NCI-H1105 treated with DMSO at 0.1 percent for 48 hours (cell line): ENCODE results near the gene USP24.

Experiments
- DNase-seq: peaks from one replicate; lab custom pipeline; 2025; lab: John Stamatoyannopoulos, UW

USP24 gene

DNA sequence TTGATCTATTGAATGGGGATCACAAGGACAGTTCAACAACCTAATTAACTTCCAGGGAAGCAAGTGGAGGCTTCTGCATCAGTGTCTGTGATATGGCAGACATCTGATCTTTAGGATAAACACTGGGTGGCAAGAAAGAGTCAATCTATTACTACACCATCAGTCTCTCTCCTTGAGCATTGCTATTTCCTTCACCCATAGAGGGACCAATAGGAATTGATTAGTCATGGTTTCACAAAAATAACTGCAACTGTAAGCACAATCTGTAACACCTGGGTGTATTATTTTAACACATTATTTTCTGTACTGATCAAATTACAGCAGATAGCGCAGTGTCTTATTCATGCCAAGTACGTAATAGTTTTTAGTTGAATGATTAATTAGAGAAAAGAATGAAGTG, 50.3 kb downstream of the USP24 start:
- DNase-seq = peak; percentile 4

- no peak for DNase-seq
Measured at GRCh38 chr1:55159571-55159970, 55.6 kb downstream of the USP24 start.

DNA sequence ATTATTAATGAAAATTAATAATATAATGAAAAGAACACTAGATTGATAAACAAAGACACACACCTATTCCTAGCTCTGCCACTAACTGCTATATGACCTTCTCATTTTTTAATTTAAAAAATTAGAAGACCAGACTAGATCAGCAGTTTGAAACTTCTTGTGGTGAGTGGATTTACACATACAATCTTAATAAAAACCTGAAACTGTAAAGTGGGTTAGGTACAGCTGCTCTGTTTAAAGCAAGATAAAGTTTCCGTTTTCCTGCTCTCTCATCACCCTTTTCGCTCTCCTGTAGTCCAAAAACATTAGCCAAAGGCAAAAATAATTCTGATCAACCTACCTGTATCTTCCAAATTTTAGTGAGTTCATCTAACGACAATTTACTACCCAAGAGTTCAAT, 58.6 kb downstream of the USP24 start:
- DNase-seq = no peak

DNA sequence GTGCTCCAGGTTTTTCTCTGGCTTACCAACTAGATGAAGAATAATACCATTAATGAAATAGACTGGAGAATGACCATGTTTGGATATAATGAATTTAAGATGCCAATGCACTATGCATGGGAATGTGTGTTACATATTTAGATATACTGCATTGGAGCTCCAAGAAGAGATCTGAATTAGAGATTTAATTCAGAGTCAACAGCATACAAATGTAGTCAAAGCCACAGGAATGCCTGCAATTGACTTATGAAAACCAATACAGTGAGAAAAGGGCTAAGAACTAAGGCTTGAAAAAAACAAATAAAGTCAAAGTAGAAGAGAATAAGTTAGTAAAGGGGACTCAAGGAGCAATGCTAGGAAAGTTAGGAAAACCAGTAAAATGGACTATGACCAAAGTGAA, 59.1 kb downstream of the USP24 start:
- no peak for DNase-seq

DNA sequence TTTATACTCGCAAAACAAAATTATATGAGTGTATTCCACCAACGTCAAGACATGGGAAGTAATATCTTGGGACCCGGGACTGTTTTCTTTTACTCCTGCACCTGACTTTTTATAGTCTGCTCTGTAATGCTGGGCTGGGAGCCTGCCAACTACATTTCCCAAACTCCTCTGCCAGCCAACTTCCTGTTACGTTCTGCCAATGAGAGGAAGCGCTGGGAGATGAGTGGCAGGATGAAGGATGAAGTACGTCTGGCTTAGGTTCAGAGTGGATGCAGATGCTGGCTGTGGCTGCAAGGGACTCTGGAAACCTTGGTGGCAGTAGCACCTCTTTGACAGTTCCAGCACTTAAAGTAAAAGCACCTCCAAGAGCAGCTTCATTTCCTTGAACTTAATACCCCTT, 59.6 kb downstream of the USP24 start:
- DNase-seq = peak; percentile 20

GRCh38 chr1:55154616-55155015, 60.5 kb downstream of the USP24 start:
- DNase-seq = no peak

DNA sequence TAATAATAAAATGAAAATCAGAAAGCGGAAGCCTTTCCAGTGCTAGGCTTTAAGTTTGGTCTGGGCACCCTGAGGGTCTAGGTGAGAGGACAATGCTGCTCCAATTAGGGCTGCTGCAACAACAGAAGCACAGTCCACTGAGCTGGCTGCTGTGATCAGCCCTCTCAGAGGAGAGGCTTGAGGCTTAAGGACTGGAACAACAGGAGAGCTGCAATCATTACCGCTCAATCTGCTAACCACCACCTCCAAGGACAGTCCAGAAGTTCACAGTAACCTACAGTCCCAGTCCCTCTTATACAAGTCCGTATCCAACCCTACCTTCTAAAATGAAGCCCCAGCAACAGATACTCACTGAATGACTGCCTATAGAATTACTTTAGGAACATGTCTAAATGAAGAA, 62.1 kb downstream of the USP24 start:
- no peak for DNase-seq

DNA sequence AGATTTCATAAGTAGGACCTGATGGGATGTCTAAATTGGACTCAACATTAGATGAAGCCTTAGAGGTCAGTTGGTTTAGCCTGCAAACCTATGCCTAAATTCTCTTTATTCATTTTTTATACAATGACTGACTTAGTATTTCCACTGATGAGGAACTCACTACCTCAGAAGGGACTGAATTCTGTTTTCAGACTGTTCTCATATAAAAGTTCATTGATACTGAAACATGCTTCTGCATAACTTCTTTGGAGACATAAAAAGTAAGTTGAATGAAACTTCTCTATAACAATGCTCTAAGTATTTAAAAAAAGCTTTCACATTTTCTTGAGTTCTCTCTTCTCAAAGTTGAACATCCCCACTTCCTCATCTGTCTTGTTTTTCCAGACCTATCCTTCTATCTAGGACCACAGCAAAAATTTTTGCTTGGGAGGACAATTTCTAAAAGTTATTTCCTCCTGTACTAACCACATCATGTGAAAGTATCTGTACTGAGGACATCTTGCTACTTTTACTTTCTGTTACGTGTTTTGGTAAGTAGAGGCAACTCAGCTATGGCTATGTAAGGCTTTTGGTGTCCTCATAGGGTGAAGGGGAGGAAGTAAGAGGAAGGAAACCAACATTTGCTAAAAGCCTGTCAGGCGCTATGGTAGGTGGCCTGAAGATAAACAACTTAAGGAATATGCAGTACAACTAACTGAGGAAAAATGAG, 64.1 kb downstream of the USP24 start:
- no peak for DNase-seq

DNA sequence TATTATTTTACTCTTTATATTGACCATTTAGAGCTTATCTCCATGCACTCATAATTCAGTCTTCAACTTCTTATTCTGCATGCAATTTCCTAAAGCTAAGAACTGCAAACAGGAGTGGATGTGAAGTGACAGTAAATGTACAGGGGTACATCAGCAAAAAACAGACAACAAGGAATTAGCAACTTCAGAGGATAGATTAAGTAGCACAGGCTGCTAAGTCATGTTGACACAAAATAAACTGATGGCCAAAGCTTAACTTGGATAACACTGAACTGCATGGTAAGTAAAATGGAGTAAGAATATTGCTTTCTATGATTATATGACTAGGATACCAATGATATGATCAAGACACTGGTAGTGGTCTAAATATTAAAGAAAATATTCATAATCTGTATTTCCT, 66.5 kb downstream of the USP24 start:
- no peak for DNase-seq

DNA sequence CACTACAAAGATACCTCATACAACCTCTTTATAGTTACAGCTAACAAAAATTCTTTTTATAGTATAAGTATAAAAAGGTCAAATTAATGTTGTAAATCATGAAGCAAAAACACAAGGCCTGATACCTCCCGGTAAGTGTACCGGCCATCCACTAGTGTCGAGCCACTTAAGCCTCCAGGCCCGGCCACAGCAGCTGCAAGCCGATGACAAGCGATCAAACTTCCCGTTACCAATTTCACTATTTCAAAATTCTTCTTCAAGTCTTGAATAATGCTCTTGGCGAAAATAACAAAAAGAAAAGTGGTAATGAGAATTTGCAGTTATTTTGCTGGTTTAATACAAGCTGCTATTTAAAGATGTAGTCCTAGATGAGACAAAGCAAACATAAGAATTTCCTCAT, 67.6 kb downstream of the USP24 start:
- no peak for DNase-seq

- DNase-seq = no peak
Measured at GRCh38 chr1:55146781-55147180, 68.4 kb downstream of the USP24 start.

DNA sequence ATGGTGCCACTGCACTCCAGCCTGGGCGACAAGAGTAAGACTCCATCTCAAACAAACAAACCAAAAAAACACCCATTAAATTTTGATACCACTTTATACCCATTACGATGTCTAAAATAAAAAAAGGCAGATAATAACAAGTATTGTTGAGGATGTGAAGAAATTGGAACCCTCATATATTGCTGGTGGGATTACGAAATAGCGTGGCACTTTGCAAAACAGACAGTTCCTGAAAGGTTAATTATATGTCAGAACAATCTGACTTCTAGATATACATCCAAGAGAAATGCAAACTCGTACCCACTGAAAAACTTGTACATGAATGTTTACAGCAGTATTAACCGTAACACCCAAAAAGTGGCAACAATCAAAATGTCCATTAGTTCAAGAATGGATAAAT, 70.3 kb downstream of the USP24 start:
- no peak for DNase-seq

GRCh38 chr1:55143684-55144083, 71.5 kb downstream of the USP24 start:
- no peak for DNase-seq

GRCh38 chr1:55141295-55141893, 73.8 kb downstream of the USP24 start:
- DNase-seq = no peak

DNA sequence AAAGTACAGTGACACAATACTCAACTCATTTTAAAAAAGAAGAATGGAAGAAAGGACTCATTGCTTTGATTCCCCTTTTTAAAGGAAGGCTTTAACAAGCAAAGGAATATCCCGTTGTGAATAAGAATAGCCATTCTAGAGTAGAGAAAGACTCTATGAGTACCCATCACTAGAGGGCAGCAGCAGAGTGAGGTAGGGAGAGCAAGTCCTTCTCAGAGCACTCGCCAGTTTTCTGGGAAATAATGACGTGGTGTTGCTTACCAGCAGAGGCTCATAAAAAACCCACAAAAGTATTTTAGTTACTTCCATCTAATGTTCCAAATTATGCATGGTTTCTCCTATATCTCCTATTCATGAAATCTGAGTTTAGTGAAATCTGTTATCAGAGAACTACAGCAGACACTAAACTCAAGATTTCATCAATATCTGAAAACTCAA, 74.6 kb downstream of the USP24 start:
- DNase-seq = peak; percentile 84

DNA sequence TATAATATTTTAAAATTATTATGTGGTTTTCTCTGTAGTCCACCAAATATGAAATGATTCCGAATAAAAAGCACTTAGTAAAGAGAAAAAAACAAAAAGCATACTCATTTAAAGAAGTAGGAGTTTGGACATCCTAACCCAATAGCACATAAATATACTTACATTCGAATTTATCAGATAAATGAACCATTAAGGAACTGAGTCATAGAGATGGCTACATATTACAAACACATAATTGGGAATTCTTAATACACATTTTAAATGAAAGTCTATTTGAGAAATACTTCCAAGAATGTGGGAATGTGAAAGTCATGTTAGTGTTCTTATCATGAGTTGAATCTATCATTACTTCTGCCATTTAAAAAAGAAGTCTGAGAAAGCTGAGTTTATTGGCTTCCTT, 75.0 kb downstream of the USP24 start:
- DNase-seq = no peak

DNA sequence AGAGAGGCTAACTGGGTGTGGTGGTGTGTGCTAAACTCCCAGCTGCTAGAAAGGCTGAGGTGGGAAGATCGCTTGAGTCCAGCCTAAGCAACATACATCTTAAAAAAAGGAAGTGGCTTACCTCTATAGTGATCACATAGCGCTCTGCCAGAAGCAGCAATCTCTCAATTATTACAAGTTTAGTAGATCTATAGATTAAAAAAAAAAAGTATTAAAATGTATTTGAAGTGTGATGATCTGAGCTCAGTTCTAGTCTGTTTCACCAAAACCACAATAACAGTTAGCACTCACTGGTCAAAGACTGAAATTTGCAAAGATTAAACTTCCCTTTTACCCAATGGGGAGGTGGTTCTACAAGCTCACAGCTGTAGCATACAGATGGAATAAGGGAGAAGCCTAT, 76.3 kb downstream of the USP24 start:
- DNase-seq = no peak

GRCh38 chr1:55134152-55134808, 80.9 kb downstream of the USP24 start:
- no peak for DNase-seq

DNA sequence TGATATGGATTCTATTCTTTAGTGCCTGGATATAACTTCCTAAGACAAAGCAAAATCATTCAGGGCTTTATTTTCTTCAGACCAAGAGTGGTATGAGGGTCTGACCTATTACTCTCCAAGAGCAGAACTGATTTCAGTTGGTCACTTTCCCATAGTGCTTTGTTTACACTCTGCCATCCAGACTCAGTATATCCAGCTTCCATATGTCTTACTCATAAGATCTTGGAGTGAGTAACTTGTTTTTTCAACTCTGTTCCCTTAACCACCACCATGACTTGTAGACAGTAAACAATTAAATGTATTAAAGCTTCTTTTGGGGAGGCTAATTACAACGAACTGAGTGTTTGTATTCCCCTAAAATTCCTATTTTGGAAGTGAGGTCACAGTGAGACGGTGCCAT, 83.4 kb downstream of the USP24 start:
- DNase-seq = no peak

DNA sequence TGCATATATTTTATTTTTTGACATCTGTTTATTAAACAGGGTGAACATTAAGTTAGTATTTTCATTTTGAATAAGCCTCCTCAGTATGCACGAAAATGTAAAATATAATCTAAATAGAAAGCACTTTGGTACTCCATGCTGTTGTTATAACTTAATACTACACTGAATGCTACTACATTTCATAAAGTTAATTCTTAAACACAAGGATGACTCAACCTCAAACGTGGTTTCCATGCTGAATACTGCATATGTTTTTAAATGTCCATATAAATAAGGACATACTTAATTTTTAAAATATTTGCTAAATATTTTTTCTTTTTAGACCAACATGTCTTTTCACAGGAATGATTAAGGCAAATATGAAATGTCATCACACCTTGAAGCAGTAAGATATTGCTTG, 83.9 kb downstream of the USP24 start:
- no peak for DNase-seq

- no peak for DNase-seq
Measured at GRCh38 chr1:55129194-55129728, 85.9 kb downstream of the USP24 start.

GRCh38 chr1:55128418-55128995, 86.7 kb downstream of the USP24 start:
- DNase-seq = no peak

GRCh38 chr1:55127827-55128343, 87.3 kb downstream of the USP24 start:
- DNase-seq = no peak
